ENCODE measurements around the gene ODF2L. TPM values are rescaled to one million over a fixed set of nuclear protein-coding genes. Genes with fewer than 3 reads are reported as not detected.
A peak's percentile ranks its signal among the peaks of the same experiment; 100 is the strongest.

ODF2L gene
- total and polyA plus RNA-seq, 2 of the 13 experiments (the other 11 are each of a cell fraction or from before 2014, with no cell fraction given): 0.07 TPM; not detected in 1

DNA sequence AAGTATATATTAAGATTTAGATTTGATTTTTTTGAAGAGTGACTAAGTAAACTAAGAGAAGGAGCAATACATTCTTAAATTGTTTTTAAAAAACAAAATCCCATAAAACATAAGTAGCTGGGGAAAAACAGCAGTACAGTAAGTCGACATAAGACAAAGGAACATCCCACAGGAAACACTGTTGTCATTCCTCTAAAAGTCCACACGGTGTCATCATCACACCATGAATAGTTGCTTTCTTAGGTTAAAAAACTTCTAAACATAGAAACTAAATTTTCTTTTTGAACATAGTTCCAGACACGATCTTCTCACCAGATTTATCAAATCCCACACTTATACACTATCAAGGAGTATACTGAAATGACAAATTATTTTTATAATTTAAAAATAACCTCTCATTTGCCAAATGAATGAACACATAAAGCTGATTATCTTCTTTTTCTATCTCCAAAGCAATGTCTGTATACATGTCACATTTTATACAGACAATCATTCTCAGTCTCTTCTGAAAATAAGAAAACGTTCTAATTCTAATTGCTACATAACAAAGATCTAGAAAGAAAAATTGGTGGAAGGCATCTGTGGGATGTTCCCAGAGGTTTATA lies 15.8 kb downstream of the ODF2L start:
- 2% methylated on average over 4 of the region's 4 CpGs for WGBS (ENCODE audit: low lambda C conversion rate)

More for the DNA sequence above, 15.8 kb downstream of the ODF2L start:
- DNase-seq (ENCODE audit: low spot score) (peak; percentile 55), ATAC-seq (peak; percentile 69), FAIRE-seq (peak; percentile 77)
- Histone ChIP-seq H3K27me3 (ENCODE audit: control insufficient read depth in 1 of 2, insufficient read depth in 2 of 2, low read length in 2 of 2) (no peaks in the 10 kb centered on the region), H3K4me1 (ENCODE audit: insufficient read depth, low read length) (no peaks in the 10 kb centered on the region), H3K9ac (ENCODE audit: insufficient read depth, low read depth, low read length) (no peak overlapping the region), H2AFZ (ENCODE audit: low read length) (no peak overlapping the region), H3K36me3 (replicated peaks in 1 of 2; ENCODE audit: control insufficient read depth in 1 of 2, insufficient read depth in 2 of 2, low read length in 2 of 2) (no peaks in the 10 kb centered on the region), H3K4me3 (replicated peaks in 1 of 3; ENCODE audit: insufficient read depth in 1 of 3, low read depth in 2 of 3, low read length in 3 of 3) (no peak overlapping the region), H3K27ac (ENCODE audit: extremely low read length, insufficient read depth, low read length) (no peak overlapping the region), H3K79me2 (ENCODE audit: insufficient read depth, low read length) (no peaks in the 10 kb centered on the region), H4K20me1 (ENCODE audit: insufficient read depth, low read length) (no peaks in the 10 kb centered on the region), H3K9me3 (ENCODE audit: low read length) (peaks cover 8% of the 10 kb centered on the region), H3K4me2 (ENCODE audit: low read depth, low read length) (no peak overlapping the region)
- intact Hi-C loops (cut with micrococcal nuclease; ENCODE audit: unreplicated experiment): loop anchor here (2.0 kb wide), 1 partner anchor 122 kb away; no protein-coding TSS in a partner anchor
- ChIA-PET CTCF (ENCODE audit: low intra/inter-chr PET ratio, low total read pairs) (interaction anchor here (1.3 to 1.9 kb wide), 3 partner anchors 119 to 128 kb away, joined by 5 to 16 read pairs (median 8); no protein-coding TSS in a partner anchor), POLR2A (no interaction called here)
- BruUV-seq (replicated peaks): no TSS peak
- in situ Hi-C loops (cut with HindIII; ENCODE audit: extremely low pct_ligation_motif_present, low pct_unique_long_range_greater_than_20kb): loop anchor here (10.0 kb wide), 1 partner anchor 124 kb away; no protein-coding TSS in a partner anchor
- TF ChIP-seq SETDB1 (CRISPR knock-in tag; IDR thresholded peaks at IDR 0.05; ENCODE audit: borderline replicate concordance) (no peak), STAG1 (CRISPR knock-in tag; IDR thresholded peaks at IDR 0.05) (peak; percentile 74), RAD21 (CRISPR knock-in tag; IDR thresholded peaks at IDR 0.05) (peak; percentile 44; the same call in 1 of the 2 replicates), NPAS2 (CRISPR knock-in tag; IDR thresholded peaks at IDR 0.05; ENCODE audit: borderline replicate concordance) (no peak), SMC3 (IDR thresholded peaks at IDR 0.05; ENCODE audit: low read length) (peak; percentile 53; the same call in 1 of the 2 replicates), ZNF558 (CRISPR knock-in tag; IDR thresholded peaks at IDR 0.05; ENCODE audit: borderline replicate concordance) (no peak), ATRX (CRISPR knock-in tag; IDR thresholded peaks at IDR 0.05; ENCODE audit: borderline replicate concordance) (no peak), HMG20A (CRISPR knock-in tag; IDR thresholded peaks at IDR 0.05; ENCODE audit: borderline replicate concordance) (no peak), ZNF331 (CRISPR knock-in tag; IDR thresholded peaks at IDR 0.05) (no peak), ZNF713 (CRISPR knock-in tag; IDR thresholded peaks at IDR 0.05) (no peak), ZNF768 (CRISPR knock-in tag; IDR thresholded peaks at IDR 0.05) (no peak), PAF1 (CRISPR knock-in tag; IDR thresholded peaks at IDR 0.05) (no peak), FOXK2 (IDR thresholded peaks at IDR 0.05) (no peak)
- TF ChIP-seq, protein P1, sequence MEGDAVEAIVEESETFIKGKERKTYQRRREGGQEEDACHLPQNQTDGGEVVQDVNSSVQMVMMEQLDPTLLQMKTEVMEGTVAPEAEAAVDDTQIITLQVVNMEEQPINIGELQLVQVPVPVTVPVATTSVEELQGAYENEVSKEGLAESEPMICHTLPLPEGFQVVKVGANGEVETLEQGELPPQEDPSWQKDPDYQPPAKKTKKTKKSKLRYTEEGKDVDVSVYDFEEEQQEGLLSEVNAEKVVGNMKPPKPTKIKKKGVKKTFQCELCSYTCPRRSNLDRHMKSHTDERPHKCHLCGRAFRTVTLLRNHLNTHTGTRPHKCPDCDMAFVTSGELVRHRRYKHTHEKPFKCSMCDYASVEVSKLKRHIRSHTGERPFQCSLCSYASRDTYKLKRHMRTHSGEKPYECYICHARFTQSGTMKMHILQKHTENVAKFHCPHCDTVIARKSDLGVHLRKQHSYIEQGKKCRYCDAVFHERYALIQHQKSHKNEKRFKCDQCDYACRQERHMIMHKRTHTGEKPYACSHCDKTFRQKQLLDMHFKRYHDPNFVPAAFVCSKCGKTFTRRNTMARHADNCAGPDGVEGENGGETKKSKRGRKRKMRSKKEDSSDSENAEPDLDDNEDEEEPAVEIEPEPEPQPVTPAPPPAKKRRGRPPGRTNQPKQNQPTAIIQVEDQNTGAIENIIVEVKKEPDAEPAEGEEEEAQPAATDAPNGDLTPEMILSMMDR (CRISPR knock-in tag; IDR thresholded peaks at IDR 0.05): peak; percentile 74

Data from HepG2 (cell line).